SIG-M5 treated with dmso at 0.1 percent for 504 hours (cell line): ENCODE measurements around the gene ANKLE1.
"Not testable (repeated sequence)": the region's sequence is repeated elsewhere in the genome, so short reads cannot be mapped to it uniquely, and the experiment has no call there.

ENCODE experiments used
- DNase-seq: peaks from one replicate; lab custom pipeline; 2025; ENCODE audit not compliant: unreplicated experiment; lab: John Stamatoyannopoulos, UW

The ANKLE1 gene

DNA sequence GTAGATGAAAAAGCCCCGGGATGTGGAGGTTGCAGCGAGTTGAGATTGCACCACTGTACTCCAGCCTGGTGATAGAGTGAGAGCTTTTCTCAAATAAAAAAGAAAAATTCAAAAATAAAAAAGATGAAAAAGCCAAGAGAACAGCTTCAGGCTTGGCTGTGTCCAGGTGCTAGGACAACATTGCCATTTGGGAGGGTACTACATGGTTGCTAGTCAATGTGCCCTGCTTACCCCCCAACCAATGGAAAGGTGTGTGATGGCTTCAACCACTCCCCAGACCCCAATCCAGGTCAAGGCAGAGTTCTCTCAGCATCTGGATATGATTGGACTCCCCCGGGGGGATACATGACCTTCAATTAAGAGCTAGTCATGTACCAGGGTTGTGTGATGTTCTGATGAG is 2.3 kb upstream of the ANKLE1 start:
- DNase-seq, result no peak

DNA sequence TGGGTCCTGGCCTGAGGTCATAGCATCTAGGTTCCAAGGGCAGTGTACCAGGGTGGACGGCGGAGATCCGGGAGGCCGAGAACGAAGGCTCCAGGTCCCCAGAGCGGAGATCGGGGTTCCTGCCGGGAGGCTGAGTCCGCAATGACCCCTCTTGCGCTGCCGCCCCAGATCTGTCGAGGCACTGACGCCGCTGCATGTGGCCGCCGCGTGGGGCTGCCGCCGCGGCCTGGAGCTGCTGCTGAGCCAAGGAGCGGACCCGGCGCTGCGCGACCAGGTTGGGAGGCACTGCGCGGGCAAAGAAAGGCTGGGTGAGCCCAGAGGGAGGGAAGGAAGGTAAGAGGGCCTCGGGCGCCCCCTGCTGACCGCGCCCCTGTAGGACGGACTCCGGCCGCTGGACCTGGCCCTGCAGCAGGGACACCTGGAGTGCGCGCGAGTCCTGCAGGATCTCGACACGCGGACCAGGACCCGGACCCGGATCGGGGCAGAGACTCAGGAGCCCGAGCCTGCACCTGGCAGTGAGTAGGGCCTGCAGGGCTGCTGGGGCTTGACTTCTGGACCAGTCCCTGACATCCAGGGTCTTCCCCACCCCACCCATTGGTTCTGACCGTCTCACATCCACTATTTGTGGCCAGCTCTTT is 906 bp downstream of the ANKLE1 start:
- DNase-seq, result peak; percentile 74

DNA sequence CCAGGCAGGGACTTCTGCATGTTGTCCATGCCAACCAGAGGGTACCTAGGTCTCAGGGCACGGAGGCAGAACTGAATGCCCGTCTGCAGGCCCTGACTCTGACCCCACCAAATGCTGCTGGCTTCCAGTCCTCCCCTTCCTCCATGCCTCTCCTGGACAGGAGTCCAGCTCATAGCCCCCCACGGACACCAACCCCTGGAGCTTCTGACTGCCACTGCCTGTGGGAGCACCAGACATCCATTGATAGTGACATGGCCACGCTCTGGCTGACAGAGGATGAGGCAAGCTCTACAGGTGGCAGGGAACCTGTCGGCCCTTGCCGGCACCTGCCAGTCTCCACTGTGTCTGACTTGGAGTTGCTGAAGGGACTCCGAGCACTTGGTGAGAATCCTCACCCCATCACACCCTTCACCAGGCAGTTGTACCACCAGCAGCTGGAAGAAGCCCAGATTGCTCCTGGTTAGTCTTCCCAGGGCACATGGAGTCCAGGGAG is 1.8 kb downstream of the ANKLE1 start:
- no peak for DNase-seq

DNA sequence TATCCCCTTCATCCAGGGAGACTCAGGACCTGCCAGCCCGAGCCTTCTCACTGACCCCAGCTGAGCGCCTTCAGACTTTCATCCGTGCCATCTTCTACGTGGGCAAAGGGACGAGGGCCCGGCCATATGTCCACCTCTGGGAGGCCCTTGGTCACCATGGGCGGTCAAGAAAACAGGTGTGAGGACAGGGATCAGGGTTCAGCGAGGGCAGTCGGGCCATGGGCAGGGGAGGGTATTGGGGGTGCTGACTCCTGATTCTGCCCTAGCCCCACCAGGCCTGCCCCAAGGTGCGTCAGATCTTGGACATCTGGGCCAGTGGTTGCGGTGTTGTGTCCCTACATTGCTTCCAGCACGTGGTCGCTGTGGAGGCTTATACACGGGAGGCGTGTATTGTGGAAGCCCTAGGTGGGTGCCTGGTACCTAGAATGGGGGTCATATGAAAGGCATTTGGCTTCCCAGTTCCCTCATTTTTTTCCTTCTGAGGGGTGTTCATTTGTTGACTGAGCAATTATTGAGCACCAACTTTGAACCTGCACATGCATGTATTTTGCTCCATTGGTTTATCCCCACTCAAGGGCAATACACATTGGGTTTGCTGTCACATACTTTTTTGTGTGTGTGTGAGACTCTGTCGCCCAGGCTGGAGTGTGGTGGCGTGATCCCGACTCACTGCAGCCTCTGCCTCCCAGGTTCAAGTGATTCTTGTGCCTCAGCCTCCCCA is 3.9 kb downstream of the ANKLE1 start:
- no peak for DNase-seq

DNA sequence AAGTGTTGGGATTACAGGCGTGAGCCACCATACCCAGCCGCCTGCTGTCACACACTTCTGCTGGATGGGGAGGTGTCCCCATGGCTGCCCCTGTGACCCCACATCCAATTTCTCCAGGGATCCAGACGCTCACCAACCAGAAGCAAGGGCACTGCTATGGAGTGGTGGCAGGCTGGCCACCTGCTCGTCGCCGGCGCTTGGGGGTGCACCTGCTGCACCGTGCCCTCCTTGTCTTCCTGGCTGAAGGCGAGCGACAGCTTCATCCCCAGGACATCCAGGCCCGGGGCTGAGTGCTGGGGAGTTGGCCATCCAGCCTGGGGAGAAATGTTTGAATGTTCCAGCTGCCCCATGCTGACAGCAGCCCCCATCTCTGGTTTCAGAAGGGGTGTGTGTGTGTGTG is 4.6 kb downstream of the ANKLE1 start:
- DNase-seq, result no peak

DNA sequence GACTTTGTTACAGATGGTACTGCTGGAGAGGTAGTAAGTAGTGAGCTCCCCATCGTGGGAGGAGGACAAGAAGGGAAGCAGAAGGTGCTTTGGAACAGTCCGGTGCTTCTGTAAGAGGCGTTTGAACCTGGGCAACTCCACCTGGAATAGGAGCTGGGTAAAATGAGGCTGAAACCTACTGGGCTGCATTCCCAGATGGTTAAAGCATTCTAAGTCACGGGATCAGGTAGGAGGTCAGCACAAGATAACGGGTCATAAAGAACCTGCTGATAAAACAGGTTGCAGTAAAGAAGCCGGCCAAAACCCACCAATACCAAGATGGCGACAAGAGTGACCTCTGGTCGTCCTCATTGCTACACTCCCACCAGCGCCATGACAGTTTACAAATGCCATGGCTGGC is 5.1 kb downstream of the ANKLE1 start:
- no peak for DNase-seq

DNA sequence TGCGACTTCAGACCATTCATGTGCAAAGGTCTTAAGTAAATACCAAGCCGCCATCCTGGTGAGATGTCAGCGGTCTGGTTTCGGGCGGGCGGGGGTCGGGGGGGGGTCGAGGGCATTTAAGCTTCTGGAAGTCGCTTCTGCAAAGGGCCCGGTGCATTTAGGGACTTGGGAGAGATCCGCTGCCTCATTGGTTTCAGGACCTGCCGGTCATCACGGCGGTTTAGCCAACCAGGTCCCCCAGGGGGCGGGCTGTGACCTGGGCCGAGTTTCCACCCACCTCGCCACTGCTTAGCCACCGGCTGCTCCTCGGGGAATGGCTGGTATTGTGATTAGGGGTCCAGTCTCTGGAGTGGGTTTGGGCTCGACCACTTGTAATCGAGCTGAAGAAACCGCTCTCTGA is 7.8 kb downstream of the ANKLE1 start:
- peak; percentile 38 for DNase-seq

DNA sequence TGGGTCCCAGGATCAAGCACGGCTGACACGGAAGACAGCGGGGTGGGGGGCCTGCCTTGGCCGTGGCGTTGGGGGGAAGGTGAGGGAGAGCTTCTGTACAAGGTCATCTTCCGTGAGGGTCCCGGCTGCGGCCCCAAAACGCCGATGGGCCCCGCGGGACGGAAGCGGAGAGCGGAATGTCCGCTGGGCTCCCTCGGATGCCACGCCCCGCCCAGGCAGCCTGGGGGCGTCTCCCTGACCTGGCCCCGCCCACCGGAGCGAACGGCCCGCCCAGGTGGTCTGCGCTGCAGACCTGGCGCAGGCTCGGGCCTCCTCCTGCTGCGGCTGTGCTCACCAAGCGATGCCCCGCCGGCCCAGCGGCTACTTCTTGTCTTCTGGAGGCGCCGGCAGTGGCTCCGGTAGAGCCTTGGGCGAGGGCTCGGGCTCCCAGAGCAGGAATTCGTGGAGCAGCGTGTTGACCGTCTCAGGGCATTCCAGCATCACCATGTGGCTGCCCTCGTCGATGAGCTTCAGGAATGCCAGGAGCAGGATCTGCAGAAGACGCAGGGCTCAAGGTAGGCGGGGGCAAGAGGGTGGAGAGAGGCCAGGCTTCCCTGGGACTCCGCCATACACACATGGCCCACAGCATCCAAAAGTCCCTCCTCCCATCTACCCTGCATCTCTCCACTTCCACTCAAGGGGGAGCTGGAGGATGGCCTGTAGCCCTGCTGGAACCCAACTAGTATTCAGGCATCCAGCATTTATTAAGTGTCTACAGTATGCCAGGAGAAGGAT is 10.8 kb downstream of the ANKLE1 start:
- DNase-seq, result peak; percentile 88

DNA sequence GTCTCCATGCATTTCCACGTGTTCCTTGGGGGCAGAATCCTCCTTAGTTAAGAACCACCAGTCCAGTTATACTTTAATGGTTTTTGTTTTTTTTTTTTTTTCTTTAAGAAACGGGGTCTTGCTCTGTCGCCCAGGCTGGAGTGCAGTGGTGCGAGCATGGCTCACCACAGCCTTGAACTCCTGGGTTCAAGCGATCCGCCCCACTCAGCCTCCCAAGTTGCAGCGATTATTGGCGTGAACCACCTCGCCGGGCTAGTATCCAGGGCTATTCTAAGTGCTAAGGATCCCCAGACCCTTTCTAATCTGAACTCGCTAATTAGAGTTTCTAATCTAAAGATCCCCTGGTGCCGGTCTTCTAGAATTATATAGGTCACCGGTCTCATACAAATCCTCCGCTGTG is 11.9 kb downstream of the ANKLE1 start:
- DNase-seq, result no peak

DNA sequence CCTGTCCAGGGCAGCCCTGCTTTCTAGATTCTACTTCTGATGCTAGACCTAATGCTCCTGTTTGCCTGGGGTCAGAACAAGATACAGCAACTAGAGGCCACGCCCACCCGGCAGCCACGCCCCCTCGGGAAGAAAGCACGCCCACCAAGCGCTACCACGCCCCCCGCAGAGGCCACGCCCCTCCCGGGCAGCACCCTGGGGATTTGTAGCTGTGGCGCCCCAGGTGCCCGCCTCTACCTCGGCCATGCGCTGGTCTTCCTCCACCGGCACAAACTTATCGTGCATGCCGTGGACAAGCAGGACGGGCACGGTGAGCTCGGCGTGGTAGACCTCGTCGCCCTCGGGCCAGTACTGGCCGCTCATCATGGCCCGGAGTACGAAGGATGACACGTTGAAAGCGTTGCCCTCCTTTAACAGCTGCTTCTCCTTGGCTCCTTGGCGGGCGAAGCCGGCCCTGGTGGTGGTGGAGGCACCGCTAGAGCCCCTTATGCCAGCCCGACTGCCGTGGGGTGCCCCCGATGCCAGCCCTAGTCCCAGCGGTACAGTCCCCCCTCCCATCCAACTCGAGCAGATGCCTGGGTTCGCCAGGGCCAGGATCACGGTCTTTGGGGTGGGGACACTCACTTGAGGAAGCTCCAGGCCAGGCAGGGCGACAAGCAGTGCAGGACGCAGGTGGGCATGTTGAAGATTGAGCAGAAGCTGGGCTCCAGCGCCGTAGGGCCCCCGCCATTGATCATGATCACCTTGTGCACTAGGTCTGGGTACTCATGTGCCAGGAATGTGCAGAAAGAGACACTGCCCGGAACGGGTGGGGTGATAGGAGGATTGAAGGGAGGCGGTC is 12.6 kb downstream of the ANKLE1 start:
- no peak for DNase-seq

DNA sequence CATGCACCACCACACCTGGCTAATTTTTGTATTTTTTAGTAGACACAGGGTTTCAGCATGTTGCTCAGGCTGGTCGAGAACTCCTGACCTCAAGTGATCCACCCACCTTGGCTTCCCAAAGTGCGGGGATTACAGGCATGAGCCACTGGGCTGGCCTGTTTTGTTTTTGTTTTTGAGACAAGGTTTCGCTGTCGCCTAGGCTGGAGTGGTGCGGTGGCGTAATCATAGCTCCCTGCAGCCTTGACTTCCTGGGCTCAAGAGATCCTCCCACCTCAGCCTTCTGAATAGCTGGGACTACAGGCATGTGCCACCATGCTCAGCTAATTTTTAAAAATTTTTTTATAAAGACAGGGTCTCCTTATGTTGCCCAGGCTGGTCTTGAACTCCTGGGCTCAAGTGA is 13.8 kb downstream of the ANKLE1 start:
- DNase-seq, result not testable (repeated sequence)

DNA sequence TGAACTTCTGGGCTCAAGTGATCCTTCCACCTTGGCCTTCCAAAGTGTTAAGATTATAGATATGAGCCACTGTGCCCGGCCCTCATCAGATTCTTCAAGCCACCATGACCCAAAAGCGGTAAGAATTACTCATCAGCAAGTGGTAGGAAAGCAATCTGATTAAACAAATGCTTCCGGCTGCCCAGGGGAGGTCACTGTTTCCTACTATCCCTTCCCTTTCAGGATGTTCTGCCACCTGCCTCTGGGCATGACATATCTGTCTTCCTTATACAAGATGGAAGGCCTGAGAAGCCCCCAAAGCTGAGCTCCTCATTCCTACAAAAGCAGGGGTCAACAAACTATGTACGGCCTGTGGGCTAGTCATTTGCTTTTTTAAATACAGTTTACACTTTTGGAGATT is 14.6 kb downstream of the ANKLE1 start:
- DNase-seq, result no peak

DNA sequence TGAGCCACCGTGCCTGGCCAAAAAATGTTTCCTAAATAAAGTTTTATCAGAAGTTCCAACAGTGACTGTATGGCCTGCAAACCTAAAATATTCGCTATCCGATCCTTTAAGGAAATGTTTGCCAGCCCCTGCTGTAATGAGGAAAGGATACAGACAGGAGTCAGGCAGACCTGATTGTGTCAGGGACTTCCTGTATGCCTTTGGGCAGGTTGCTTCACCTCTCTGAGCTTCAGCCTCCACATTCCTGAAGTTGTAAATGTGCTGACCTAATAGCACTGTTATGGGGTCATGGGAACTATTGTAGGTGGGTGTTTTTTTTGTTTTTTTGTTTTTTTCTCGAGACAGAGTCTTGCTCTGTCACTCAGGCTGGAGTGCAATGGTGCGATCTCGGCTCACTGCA is 15.3 kb downstream of the ANKLE1 start:
- DNase-seq, result no peak

DNA sequence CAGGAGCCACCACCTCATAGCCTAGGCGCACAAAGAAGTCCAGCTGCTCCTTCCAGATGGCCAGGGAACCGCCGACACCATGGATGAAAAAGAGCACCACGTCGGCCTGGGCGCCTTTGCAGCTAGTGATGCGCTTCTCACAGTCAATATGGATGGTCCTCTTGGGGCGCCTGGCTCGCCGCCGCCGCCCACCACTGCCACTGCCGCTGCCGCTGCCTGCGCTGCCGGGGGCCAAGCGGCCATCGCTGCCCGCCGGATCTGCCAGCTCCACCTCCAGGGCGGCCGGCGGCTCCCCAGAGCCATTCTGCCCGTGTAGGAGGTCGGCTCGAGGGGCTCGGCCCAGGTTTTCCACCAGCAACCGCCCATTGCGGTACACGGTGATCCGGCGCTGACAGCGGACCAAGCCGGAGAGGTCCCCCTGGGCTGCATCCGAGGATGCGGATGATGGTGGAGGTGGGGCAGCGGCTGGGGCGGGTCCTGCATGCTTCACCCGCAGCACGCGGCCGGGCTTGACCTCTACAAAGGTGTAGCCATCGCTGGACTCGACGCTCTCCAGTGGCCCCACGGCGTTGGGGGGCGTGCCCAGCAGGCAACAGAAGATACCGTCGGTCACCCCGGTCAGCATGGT is 19.4 kb downstream of the ANKLE1 start:
- DNase-seq, result no peak

DNA sequence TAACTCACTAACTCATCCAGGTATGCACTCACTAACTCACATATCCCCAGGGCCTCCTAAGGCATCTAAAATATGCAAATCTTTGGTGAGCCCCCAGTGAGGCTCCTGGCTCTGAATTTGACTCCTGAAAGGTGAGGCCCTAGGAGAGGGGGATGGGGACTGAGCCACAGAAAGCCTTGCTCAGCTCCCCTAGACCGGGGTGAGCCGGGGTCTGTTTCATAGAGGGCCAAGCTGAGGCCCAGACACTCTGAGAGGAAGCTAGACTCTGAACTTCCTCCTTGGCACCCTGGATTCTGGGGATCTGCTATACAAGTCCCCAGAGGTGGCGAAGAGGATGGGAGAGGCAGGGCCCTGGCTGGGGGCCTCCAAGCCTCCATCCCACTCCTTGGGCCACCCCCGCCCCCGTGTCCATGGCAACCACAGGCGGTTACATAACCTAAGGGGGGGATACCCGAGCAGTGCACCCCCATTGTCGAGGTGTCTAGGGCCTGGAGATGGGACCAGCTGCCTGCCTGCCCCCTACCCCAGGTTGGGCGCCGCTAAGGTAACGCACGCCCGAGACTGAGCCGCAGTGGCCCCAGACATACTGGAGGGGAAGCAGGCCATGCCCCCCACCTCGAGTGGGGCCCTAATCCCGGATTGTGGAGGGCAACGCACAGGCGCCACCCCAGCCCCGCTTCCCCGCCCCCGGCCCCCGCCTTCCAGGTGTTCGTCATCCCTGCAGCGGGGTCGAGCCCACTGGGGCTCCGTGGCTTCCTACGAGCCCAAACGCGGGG is 20.9 kb downstream of the ANKLE1 start:
- DNase-seq, result peak; percentile 43

DNA sequence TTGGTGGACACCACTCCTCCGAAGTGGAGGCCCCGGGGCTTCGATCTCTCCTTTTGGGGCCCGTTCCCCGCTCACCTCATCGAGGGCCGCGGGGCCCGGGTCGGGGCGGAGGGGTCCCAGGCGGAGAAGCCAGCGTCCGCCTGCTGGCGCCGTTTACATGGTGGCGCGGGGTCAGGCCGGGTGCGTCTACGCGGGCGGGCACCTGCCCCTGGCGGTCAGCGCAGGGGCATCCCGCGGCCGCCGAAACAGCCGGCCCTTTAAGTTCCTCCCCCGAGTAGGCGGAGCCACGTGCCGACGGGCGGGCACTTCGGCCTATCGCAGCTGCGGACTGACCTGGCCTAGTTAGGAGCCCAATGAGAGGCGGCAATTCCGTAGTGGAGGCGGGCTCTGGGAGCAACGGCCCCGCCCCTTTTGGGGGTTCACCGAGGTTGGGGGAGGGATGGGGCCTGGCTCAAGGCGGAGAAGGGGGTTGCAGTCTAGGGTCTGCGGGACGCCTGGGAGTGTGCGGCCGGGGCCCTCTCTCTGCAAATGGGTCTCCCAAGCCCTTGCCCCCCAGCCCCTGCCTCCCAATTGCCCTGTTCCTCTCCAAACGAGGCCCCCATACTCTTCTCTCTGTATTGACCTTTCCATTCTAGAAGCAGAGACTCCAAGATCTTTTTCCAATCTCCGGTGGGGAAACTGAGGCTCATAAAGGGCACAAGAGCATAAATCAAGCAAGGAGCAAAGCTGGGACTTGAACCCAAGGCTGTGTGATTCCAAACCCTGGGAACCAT is 21.7 kb downstream of the ANKLE1 start, which contains the start of gene ABHD8:
Gene ABHD8, minus strand, starts transcription at position 259 of the 773 bp plus-strand sequence. CDS start 1,809 bp downstream, outside the sequence.
- DNase-seq, result peak; percentile 72

DNA sequence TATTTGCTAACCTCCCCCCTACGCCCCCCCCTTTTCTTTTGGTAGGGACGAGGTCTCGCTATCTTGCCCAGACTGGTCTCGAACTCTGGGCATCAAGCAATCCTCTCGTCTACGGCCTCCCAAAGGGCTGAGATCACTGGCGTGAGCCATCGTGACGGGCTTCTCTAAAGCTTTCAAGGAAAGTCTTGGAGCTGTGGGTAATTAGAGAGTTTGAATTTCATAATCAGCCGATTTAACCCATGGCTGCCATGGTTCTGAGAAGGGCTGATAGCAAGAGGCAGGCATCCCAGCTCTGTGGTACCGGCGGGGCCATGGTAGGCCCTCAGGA is 22.2 kb downstream of the ANKLE1 start:
- no peak for DNase-seq

DNA sequence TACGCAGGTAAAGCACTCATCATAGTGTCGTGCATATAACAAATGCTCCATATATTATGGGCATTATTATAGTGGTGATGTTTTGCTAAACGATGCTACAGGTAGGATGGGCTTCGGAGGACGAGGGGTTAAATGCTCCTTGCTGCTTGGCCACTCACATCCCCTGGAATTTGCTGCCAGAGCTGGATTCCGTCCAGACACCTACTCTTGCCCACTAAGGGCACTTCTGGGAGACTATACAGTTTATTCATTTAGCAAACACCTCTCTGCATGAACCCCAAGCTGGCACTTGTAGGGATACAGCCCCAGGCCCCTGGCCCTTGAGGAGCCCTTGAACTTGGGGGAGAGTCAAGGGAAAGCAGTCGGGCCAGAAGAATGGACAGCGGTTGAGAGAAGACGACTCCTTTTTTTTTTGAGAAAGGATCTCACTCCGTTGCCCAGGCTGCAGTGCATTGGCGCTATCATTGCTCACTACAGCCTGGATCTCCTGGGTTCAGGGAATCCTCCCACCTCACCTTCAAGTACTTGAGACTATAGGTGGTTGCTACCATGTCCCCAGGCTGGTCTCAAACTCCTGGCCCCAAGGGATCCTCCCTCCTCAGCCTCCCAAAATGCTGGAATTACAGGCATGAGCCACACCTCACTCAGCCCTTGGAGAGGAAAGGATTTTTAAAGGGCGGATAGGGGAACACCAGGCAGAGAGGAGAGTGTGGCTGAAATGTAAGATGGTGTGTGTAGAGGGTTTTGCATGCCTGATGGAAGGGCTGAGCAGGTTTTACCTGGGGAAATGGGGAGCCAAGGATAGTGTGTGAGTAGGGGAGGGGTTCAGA is 22.9 kb downstream of the ANKLE1 start:
- DNase-seq, result no peak
